SK-N-SH (cell line): Measurements from ENCODE around the gene HHAT. TPM values are rescaled to one million over a fixed set of nuclear protein-coding genes. Genes with fewer than 3 reads are reported as not detected.

Experiments
- CTCF ChIA-PET: fragments of 300-600, 350-600 bp; formaldehyde crosslinking; extraction: SDS; loops from one replicate; lab custom pipeline; 2021; lab: Yijun Ruan, JAX
- POLR2A ChIA-PET: fragments of 350-600 bp; sonication (Branson Sonifier 250); formaldehyde crosslinking; extraction: SDS; loops from one replicate; lab custom pipeline; 2020; ENCODE audit warnings: antibody characterized with exemption, inconsistent platforms; lab: Yijun Ruan, JAX
- DNase-seq: peaks from one replicate; pipeline ENCODE4 v3.0.0; 2012
- H2AFZ ChIP-seq: fragments of 200-600 bp; sonication (generic); 2 replicates; pipeline ENCODE4 v1.8.1; 2016; ENCODE audit warnings: antibody characterized with exemption, mild to moderate bottlenecking, low read depth
- H3F3A ChIP-seq: fragments of 200-600 bp; sonication (generic); replicated peaks from 2 replicates; pipeline ENCODE3; 2016; ENCODE audit warnings: antibody characterized with exemption, mild to moderate bottlenecking; ENCODE audit not compliant: insufficient read depth
- H3K27ac ChIP-seq, 2 experiments: fragments of 200-500 bp in 1 of 2; fragments of 200-600 bp in 1 of 2; sonication (Bioruptor generic) in 1 of 2; sonication (generic), shearing (Covaris generic) in 1 of 2; 2 replicates each; pipeline versions ENCODE4 v1.5.1 to v1.6.1; 2014 to 2016; ENCODE audit warnings: low read depth in 2 of 2, inconsistent platforms in 1 of 2, low read length in 1 of 2, mild to moderate bottlenecking in 1 of 2, mixed read lengths in 1 of 2
- H3K27me3 ChIP-seq: fragments of 200-600 bp; sonication (generic), shearing (Covaris generic); 2 replicates; pipeline ENCODE4 v1.6.1; 2016; ENCODE audit warnings: mixed run types; ENCODE audit not compliant: insufficient read depth
- H3K36me3 ChIP-seq, 2 experiments: fragments of 200-500 bp in 1 of 2; fragments of 200-600 bp in 1 of 2; sonication (Bioruptor generic) in 1 of 2; sonication (generic) in 1 of 2; replicated peaks in 1 of 2; 2 replicates each; pipeline versions ENCODE3 to v1.5.1; 2014 to 2016; ENCODE audit warnings: low read length in 1 of 2, mild to moderate bottlenecking in 1 of 2; ENCODE audit not compliant: insufficient read depth in 2 of 2, control insufficient read depth in 1 of 2
- H3K4me1 ChIP-seq, 2 experiments: fragments of 200-500 bp in 1 of 2; fragments of 200-600 bp in 1 of 2; sonication (Bioruptor generic) in 1 of 2; sonication (generic), shearing (Covaris generic) in 1 of 2; 2 replicates each; pipeline versions ENCODE4 v1.5.1 to v1.6.1; 2014 to 2016; ENCODE audit warnings: low read depth in 1 of 2, low read length in 1 of 2, mixed run types in 1 of 2; ENCODE audit not compliant: insufficient read depth in 2 of 2, control insufficient read depth in 1 of 2
- H3K4me2 ChIP-seq: fragments of 200-600 bp; sonication (generic), shearing (Covaris generic); 2 replicates; pipeline ENCODE4 v1.6.1; 2017; ENCODE audit warnings: mixed run types
- H3K4me3 ChIP-seq, 2 experiments: fragments of 200-500 bp in 1 of 2; fragments of 200-600 bp in 1 of 2; sonication (Bioruptor generic) in 1 of 2; sonication (generic), shearing (Covaris generic) in 1 of 2; 2 replicates each; pipeline versions ENCODE4 v1.5.1 to v1.8.1; 2014 to 2016; ENCODE audit warnings: low read depth in 2 of 2, inconsistent platforms in 1 of 2, low read length in 1 of 2, mild to moderate bottlenecking in 1 of 2, mixed read lengths in 1 of 2, moderate library complexity in 1 of 2
- H3K79me2 ChIP-seq: fragments of 200-600 bp; sonication (generic); 2 replicates; pipeline ENCODE4 v1.8.1; 2017; ENCODE audit warnings: mild to moderate bottlenecking; ENCODE audit not compliant: insufficient read depth
- H3K9ac ChIP-seq: fragments of 200-600 bp; sonication (generic); 2 replicates; pipeline ENCODE4 v1.6.1; 2017; ENCODE audit warnings: mixed run types
- H3K9me2 ChIP-seq: fragments of 200-600 bp; sonication (generic); 2 replicates; pipeline ENCODE4 v1.6.1; 2017; ENCODE audit warnings: mixed run types
- H3K9me3 ChIP-seq: fragments of 200-600 bp; sonication (generic); 2 replicates; pipeline ENCODE4 v1.6.1; 2017; ENCODE audit warnings: mixed run types, mild to moderate bottlenecking, moderate library complexity
- H4K20me1 ChIP-seq: fragments of 200-600 bp; sonication (generic); 2 replicates; pipeline ENCODE4 v1.6.1; 2017; ENCODE audit warnings: mild to moderate bottlenecking, mixed run types; ENCODE audit not compliant: insufficient read depth
- EP300 ChIP-seq, 2 experiments: IDR thresholded peaks; 2 replicates each; pipeline versions ENCODE4 v1.4.0 to v1.6.1; 2012; ENCODE audit warnings: borderline replicate concordance in 1 of 2, low read depth in 1 of 2, low read length in 1 of 2
- EZH2phosphoT487 ChIP-seq: fragments of 200-600 bp; sonication (generic); IDR thresholded peaks from 2 replicates; pipeline ENCODE4 v1.6.1; 2017; ENCODE audit warnings: low read depth, mixed run types, mild to moderate bottlenecking, antibody characterized with exemption, moderate library complexity, borderline replicate concordance
- FOXM1 ChIP-seq: IDR thresholded peaks from 2 replicates; pipeline ENCODE4 v1.4.0; 2012; ENCODE audit warnings: low read depth, mild to moderate bottlenecking
- MEF2A ChIP-seq: IDR thresholded peaks from 2 replicates; pipeline ENCODE4 v1.4.0; 2012; ENCODE audit warnings: low read depth, borderline replicate concordance
- NRF1 ChIP-seq: IDR thresholded peaks from 2 replicates; pipeline ENCODE4 v1.6.1; 2012; ENCODE audit warnings: low read depth, mild to moderate bottlenecking, low read length
- POLR2AphosphoS5 ChIP-seq: IDR thresholded peaks from 2 replicates; pipeline ENCODE4 v1.6.1; 2012; ENCODE audit warnings: low read depth, low read length
- RCOR1 ChIP-seq: fragments of 150-350 bp; IDR thresholded peaks from 2 replicates; pipeline ENCODE4 v1.6.1; 2017; ENCODE audit warnings: antibody characterized with exemption, low read length
- RFX5 ChIP-seq: IDR thresholded peaks from 2 replicates; pipeline ENCODE4 v1.6.1; 2012; ENCODE audit warnings: mild to moderate bottlenecking, improper control_type of control experiment, low read length
- RXRA ChIP-seq: IDR thresholded peaks from 2 replicates; pipeline ENCODE4 v1.4.0; 2012; ENCODE audit warnings: low read depth, mild to moderate bottlenecking, borderline replicate concordance
- TEAD4 ChIP-seq: IDR thresholded peaks from 2 replicates; pipeline ENCODE4 v1.4.0; 2012; ENCODE audit warnings: mild to moderate bottlenecking, borderline replicate concordance; ENCODE audit not compliant: insufficient read depth
- YY1 ChIP-seq: IDR thresholded peaks from 2 replicates; pipeline ENCODE4 v1.4.0; 2012; ENCODE audit warnings: low read depth, mild to moderate bottlenecking
- WGBS: methylation state at CpG from one replicate; pipeline ENCODE4 v1.1.6; 2017; ENCODE audit warnings: low lambda C conversion rate; 5-methylcytosine and 5-hydroxymethylcytosine counted together
- polyA plus RNA-seq, 3 experiments: library from polyadenylated mRNA; depleted of rRNA; stranded (reverse); fragments of >200 nt; gene quantifications; 2 replicates each; pipeline ENCODE4 v1.2.3, GENCODE V29; 2012
- TF ChIP-seq, protein P1 (sequence below): IDR thresholded peaks from 2 replicates; pipeline ENCODE4; 2012
- TF ChIP-seq, protein P2 (sequence below): IDR thresholded peaks from 2 replicates; pipeline ENCODE4 v1.6.1; 2012; ENCODE audit warnings: mild to moderate bottlenecking, low read depth, low read length, moderate library complexity

HHAT gene
- polyA plus RNA-seq, 1 of the 3 experiments (the other 2 are of a cell fraction), result 8.1 TPM

DNA sequence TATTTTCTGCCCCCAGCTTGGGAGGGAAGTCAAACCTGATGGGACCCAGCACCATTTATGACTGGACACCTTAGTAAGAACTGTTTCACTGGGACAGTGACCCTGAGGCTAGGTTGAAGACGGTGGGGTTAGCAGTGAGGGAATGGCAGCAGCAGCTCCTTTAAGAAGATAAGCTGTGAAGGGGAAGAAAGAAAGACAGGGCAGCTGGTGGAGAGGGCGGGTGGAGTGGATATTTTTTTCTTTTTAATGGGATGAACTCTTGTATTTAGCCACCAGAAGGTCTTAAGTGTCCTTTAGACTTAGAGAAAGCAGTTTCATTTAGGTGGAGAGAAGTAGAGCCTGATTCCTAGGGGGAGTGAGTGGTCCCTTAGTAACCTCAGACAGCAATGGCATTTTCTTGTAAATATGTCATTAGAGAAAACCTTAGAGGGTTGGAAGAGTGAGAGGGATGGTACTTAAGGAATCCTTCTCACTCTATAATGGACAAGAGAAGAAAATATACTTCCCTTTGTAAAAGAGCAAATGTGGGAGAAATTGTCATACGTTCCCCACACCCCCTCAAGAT is 187.5 kb downstream of the HHAT start:
- CTCF ChIA-PET, result interaction anchor here (0.8 to 3.3 kb wide), 4 partner anchors 11 to 618 kb away, joined by 3 to 15 read pairs (median 4); partner anchors contain the start of gene KCNH1
- POLR2A ChIA-PET, result interaction anchor here (0.9 kb wide), 1 partner anchor 11 kb away, joined by 3 read pairs; no protein-coding TSS in a partner anchor
- no peak overlapping the region for H3K9ac ChIP-seq

More for the DNA sequence above, 187.5 kb downstream of the HHAT start:
- H3K4me3 ChIP-seq, result no peak overlapping the region
- no peaks in the 10 kb centered on the region for H3K9me2 ChIP-seq
- no peaks in the 10 kb centered on the region for H4K20me1 ChIP-seq
- 60% methylated on average over 3 of the region's 3 CpGs for WGBS
- DNase-seq, result no peak
- H3K9me3 ChIP-seq, result no peaks in the 10 kb centered on the region
- no peaks in the 10 kb centered on the region for H3K36me3 ChIP-seq
- peak overlapping the region; percentile 49; the same call in 1 of the 2 replicates for H3K4me2 ChIP-seq
- H3K79me2 ChIP-seq, result no peaks in the 10 kb centered on the region
- H3K27ac ChIP-seq, result peak overlapping the region; percentile 57 to 78
- peaks cover 6% of the 10 kb centered on the region for H3F3A ChIP-seq
- TF ChIP-seq RXRA (no peak), RFX5 (no peak), EP300 (IDR thresholded peaks at IDR 0.05; ENCODE audit: borderline replicate concordance in 1 of 2, low read depth in 1 of 2, low read length in 1 of 2) (no peak), EZH2phosphoT487 (no peak), FOXM1 (no peak), TEAD4 (no peak), RCOR1 (no peak), YY1 (no peak), POLR2AphosphoS5 (no peak), MEF2A (no peak), NRF1 (no peak)
- TF ChIP-seq, protein P1, sequence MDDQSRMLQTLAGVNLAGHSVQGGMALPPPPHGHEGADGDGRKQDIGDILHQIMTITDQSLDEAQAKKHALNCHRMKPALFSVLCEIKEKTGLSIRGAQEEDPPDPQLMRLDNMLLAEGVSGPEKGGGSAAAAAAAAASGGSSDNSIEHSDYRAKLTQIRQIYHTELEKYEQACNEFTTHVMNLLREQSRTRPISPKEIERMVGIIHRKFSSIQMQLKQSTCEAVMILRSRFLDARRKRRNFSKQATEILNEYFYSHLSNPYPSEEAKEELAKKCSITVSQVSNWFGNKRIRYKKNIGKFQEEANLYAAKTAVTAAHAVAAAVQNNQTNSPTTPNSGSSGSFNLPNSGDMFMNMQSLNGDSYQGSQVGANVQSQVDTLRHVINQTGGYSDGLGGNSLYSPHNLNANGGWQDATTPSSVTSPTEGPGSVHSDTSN, result no peak
- TF ChIP-seq, protein P2, sequence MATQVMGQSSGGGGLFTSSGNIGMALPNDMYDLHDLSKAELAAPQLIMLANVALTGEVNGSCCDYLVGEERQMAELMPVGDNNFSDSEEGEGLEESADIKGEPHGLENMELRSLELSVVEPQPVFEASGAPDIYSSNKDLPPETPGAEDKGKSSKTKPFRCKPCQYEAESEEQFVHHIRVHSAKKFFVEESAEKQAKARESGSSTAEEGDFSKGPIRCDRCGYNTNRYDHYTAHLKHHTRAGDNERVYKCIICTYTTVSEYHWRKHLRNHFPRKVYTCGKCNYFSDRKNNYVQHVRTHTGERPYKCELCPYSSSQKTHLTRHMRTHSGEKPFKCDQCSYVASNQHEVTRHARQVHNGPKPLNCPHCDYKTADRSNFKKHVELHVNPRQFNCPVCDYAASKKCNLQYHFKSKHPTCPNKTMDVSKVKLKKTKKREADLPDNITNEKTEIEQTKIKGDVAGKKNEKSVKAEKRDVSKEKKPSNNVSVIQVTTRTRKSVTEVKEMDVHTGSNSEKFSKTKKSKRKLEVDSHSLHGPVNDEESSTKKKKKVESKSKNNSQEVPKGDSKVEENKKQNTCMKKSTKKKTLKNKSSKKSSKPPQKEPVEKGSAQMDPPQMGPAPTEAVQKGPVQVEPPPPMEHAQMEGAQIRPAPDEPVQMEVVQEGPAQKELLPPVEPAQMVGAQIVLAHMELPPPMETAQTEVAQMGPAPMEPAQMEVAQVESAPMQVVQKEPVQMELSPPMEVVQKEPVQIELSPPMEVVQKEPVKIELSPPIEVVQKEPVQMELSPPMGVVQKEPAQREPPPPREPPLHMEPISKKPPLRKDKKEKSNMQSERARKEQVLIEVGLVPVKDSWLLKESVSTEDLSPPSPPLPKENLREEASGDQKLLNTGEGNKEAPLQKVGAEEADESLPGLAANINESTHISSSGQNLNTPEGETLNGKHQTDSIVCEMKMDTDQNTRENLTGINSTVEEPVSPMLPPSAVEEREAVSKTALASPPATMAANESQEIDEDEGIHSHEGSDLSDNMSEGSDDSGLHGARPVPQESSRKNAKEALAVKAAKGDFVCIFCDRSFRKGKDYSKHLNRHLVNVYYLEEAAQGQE, result no peak
- TF ChIP-seq, all 33 proteins: peak for 0
- H2AFZ ChIP-seq, result peak overlapping the region; percentile 59; the same call in 1 of the 2 replicates
- no peaks in the 10 kb centered on the region for H3K27me3 ChIP-seq
- H3K4me1 ChIP-seq, result peaks cover 0 to 18% of the 10 kb centered on the region in 2 experiments; a peak in 3 of 4 replicates
